HG03342 (cell line): ENCODE data around the gene HSPG2.

Experiments used
- ATAC-seq: cut with Tn5 transposase; IDR thresholded peaks from one replicate; pipeline ENCODE4 v1.9.1; 2021; ENCODE audit warnings: mild to moderate bottlenecking, moderate library complexity; ENCODE audit not compliant: unreplicated experiment

HSPG2 gene

GRCh38 chr1:21867451-21867996 is 69.6 kb downstream of the HSPG2 start:
- ATAC-seq = no peak

GRCh38 chr1:21866707-21867043 is 70.4 kb downstream of the HSPG2 start:
- ATAC-seq = no peak

- ATAC-seq = peak; percentile 77
Measured at GRCh38 chr1:21865943-21866706, 71.0 kb downstream of the HSPG2 start.

- no peak for ATAC-seq
Measured at GRCh38 chr1:21865609-21865942, 71.5 kb downstream of the HSPG2 start.

GRCh38 chr1:21864730-21865129 is 72.4 kb downstream of the HSPG2 start:
- no peak for ATAC-seq

- no peak for ATAC-seq
Measured at GRCh38 chr1:21863981-21864380, 73.1 kb downstream of the HSPG2 start.

GRCh38 chr1:21861602-21862429 is 75.3 kb downstream of the HSPG2 start:
- ATAC-seq = no peak

GRCh38 chr1:21860971-21861370 is 76.1 kb downstream of the HSPG2 start:
- no peak for ATAC-seq

GRCh38 chr1:21859669-21860179 is 77.4 kb downstream of the HSPG2 start:
- ATAC-seq = no peak

- ATAC-seq = no peak
Measured at GRCh38 chr1:21857840-21858670, 79.1 kb downstream of the HSPG2 start.

GRCh38 chr1:21857142-21857839 is 79.8 kb downstream of the HSPG2 start:
- ATAC-seq = no peak

GRCh38 chr1:21855257-21856096 is 81.6 kb downstream of the HSPG2 start:
- no peak for ATAC-seq

- no peak for ATAC-seq
Measured at GRCh38 chr1:21854751-21855131, 82.4 kb downstream of the HSPG2 start.

- no peak for ATAC-seq
Measured at GRCh38 chr1:21854090-21854750, 82.9 kb downstream of the HSPG2 start.

- ATAC-seq = no peak
Measured at GRCh38 chr1:21853131-21853427, 84.0 kb downstream of the HSPG2 start.

- peak; percentile 49 for ATAC-seq
Measured at GRCh38 chr1:21852282-21853130, 84.6 kb downstream of the HSPG2 start.

- no peak for ATAC-seq
Measured at GRCh38 chr1:21851430-21852250, 85.5 kb downstream of the HSPG2 start.
